Heart left ventricle (tissue), 16 donors: ENCODE measurements around the gene RNF31. TPM values are rescaled to one million over a fixed set of nuclear protein-coding genes. Genes with fewer than 3 reads are reported as not detected.

Source experiments
- ATAC-seq, 4 donors: fragments of 200-7000 bp; cut with Tn5 transposase; one replicate each; pipeline ENCODE4 v1.9.1; 2020 to 2022; ENCODE audit warnings: moderate library complexity in 4 of 4, mild to moderate bottlenecking in 3 of 4, moderate number of reproducible peaks in 1 of 4
- DNase-seq, 5 donors: peaks; one replicate each; pipeline ENCODE4 v3.0.0-alpha.2; 2020
- H3K27ac ChIP-seq, 12 donors: fragments of 200-600 bp; sonication (generic) in 4 of 12; one replicate each; pipeline versions ENCODE4 v1.5.0 to v1.8.0; 2016 to 2022; ENCODE audit warnings: mild to moderate bottlenecking in 2 of 12
- H3K27me3 ChIP-seq, 9 donors: fragments of 200-600 bp; sonication (generic) in 2 of 9; one replicate each; pipeline versions ENCODE4 v1.5.1 to v1.8.0; 2016 to 2022; ENCODE audit warnings: mild to moderate bottlenecking in 3 of 9
- H3K36me3 ChIP-seq, 9 donors: fragments of 200-600 bp; sonication (generic) in 2 of 9; one replicate each; pipeline versions ENCODE4 v1.5.0 to v1.8.0; 2018 to 2022; ENCODE audit warnings: mild to moderate bottlenecking in 2 of 9
- H3K4me1 ChIP-seq, 12 donors: fragments of 200-600 bp; sonication (generic) in 4 of 12; one replicate each; pipeline versions ENCODE4 v1.5.0 to v1.8.0; 2016 to 2022; ENCODE audit warnings: mild to moderate bottlenecking in 3 of 12
- H3K4me3 ChIP-seq, 12 donors: fragments of 200-600 bp; sonication (generic) in 4 of 12; one replicate each; pipeline versions ENCODE4 v1.5.0 to v1.8.0; 2017 to 2022; ENCODE audit warnings: mild to moderate bottlenecking in 9 of 12, moderate library complexity in 4 of 12
- H3K9me3 ChIP-seq, 12 donors: fragments of 200-600 bp; sonication (generic) in 4 of 12; one replicate each; pipeline versions ENCODE4 v1.5.0 to v1.8.0; 2016 to 2022; ENCODE audit warnings: mild to moderate bottlenecking in 1 of 12
- CTCF ChIP-seq, 12 donors: fragments of 200-600 bp; sonication (generic) in 4 of 12; IDR thresholded peaks; one replicate each; pipeline versions ENCODE4 v1.5.0 to v1.8.0; 2018 to 2022; ENCODE audit warnings: antibody characterized with exemption in 12 of 12, mild to moderate bottlenecking in 5 of 12
- POLR2A ChIP-seq, 2 donors: fragments of 450-650 bp; IDR thresholded peaks; one replicate each; pipeline ENCODE4 v1.6.1; 2017; ENCODE audit warnings: antibody characterized with exemption in 2 of 2, mild to moderate bottlenecking in 2 of 2, moderate library complexity in 2 of 2
- WGBS, 4 donors: extraction: QIAGEN DNeasy Blood & Tissue Kit in 2 of 4; methylation state at CpG; one replicate each; pipeline versions ENCODE4 v1.1.5 to v1.1.7; 2013 to 2018; 5-methylcytosine and 5-hydroxymethylcytosine counted together
- intact Hi-C, 10 donors: fragments of 100-400 bp; cut with DNase I; formaldehyde crosslinking; loops; one replicate each; pipeline versions ENCODE4 v1.11.1 to v1.14.2; 2022
- polyA plus RNA-seq, 2 donors: library from polyadenylated mRNA; stranded (reverse); fragments of 200-250 nt; gene quantifications; one replicate each; pipeline ENCODE4 v1.2.3, GENCODE V29; 2013
- total RNA-seq, 9 donors: library from RNA; depleted of rRNA in 2 of 9; stranded (reverse); fragments of >200 nt in 2 of 9; fragmentation: NEBNext Ultra II Directional in 3 of 9; extraction: Animal tissue kit (Norgen Biotek cat#: 25700) in 3 of 9; gene quantifications; one replicate each; pipeline versions ENCODE4 v1.1.0 to v1.2.4, GENCODE V29; 2016 to 2023
- donor health status: ischemic (EF 13 %, LVEDD 7.1; RV severe dilation, severe dysfunction).
- donor health status: healthy with polysubstance abuse.
- donor health status: DM: no; HTN: yes; CAD: no.
- donor health status: DM: no; HTN: no; CAD: no.
- donor health status: ischemic (EF 25% LVEDD 6.9; RV normal size, moderate dysfunction).
- donor health status: ischemic (EF 25% LVEDD 5.7; RV mildly dilated, moderate dysfunction).
- donor health status: healthy.
- donor health status: DM: yes; HTN: yes; CAD: no.
- donor health status: ischemic (EF 35%, LVEDD 5.7; RV mildly dilated, moderate dysfunction).
- donor health status: nonischemic (EF 11% LVEDD 7.7; RV severe dilation, severe dysfunction).
- donor health status: DM: yes; HTN: yes; CAD: no.
- donor health status: PGD.
- donor health status: ischemic (EF 29% LVEDD 5.4; RV normal size, mild dysfunction).
- donor health status: nonischemic (EF 23%, LVEDD 6.1; RV moderate dilation, normal function).

The RNF31 gene
- total and polyA plus RNA-seq, 11 donors: 31.6 to 54.2 (median 36.6) TPM

- peak overlapping the region; percentile 57 to 94 (median 84) for H3K4me3 ChIP-seq
- no peaks in the 10 kb centered on the region for H3K9me3 ChIP-seq
- TF ChIP-seq CTCF (IDR thresholded peaks at IDR 0.05) (no peak), POLR2A (IDR thresholded peaks at IDR 0.05) (no peak)
- peaks cover 0 to 66% (median 53%) of the 10 kb centered on the region in 9 donors for H3K36me3 ChIP-seq
- ATAC-seq: peak in 1 of 4 donors; percentile 0
- 5 to 11% (median 6%) methylated on average over 19 to 29 of the region's 29 CpGs for WGBS, 4 donors
- intact Hi-C loops: loop anchor here in 2 of 10 donors (1.0 to 5.0 kb wide), 2 partner anchors 13 to 36 kb away; partner anchors contain the start of genes DCAF11 (in 1 of the 2), IRF9 (in 1 of the 2) and NRL (in 1 of the 2)
- H3K27me3 ChIP-seq: no peaks in the 10 kb centered on the region
- no peak for DNase-seq
- peak overlapping the region; percentile 39 to 97 (median 94) for H3K27ac ChIP-seq
- H3K4me1 ChIP-seq: peaks cover 6 to 45% (median 22%) of the 10 kb centered on the region in 12 donors
Observed at GRCh38 chr14:24147761-24148428, 597 bp downstream of the RNF31 start.

- DNase-seq: no peak
- H3K4me3 ChIP-seq: no peak overlapping the region
- H3K27ac ChIP-seq: no peak overlapping the region
- no peaks in the 10 kb centered on the region for H3K27me3 ChIP-seq
- 90 to 95% (median 94%) methylated on average over 3 of the region's 3 CpGs for WGBS, 4 donors
- H3K4me1 ChIP-seq: peaks cover 6 to 35% (median 22%) of the 10 kb centered on the region in 12 donors
- peaks cover 0 to 65% (median 56%) of the 10 kb centered on the region in 9 donors for H3K36me3 ChIP-seq
- intact Hi-C loops: loop anchor here in 1 of 10 donors (5.0 kb wide), 1 partner anchor 37 kb away; the partner anchor contains the start of genes DCAF11 and NRL
- TF ChIP-seq POLR2A (IDR thresholded peaks at IDR 0.05) (no peak), CTCF (IDR thresholded peaks at IDR 0.05) (no peak)
- no peak for ATAC-seq
- no peaks in the 10 kb centered on the region for H3K9me3 ChIP-seq
Observed at GRCh38 chr14:24149302-24149969, 2.1 kb downstream of the RNF31 start.

GRCh38 chr14:24150061-24150460 lies 2.8 kb downstream of the RNF31 start:
- no peak overlapping the region for H3K4me3 ChIP-seq
- no peaks in the 10 kb centered on the region for H3K27me3 ChIP-seq
- no peak overlapping the region for H3K27ac ChIP-seq
- H3K4me1 ChIP-seq: peaks cover 6 to 31% (median 22%) of the 10 kb centered on the region in 12 donors
- no peak for TF ChIP-seq CTCF (IDR thresholded peaks at IDR 0.05)
- TF ChIP-seq POLR2A (IDR thresholded peaks at IDR 0.05): no peak
- 86 to 94% (median 90%) methylated on average over 9 of the region's 9 CpGs for WGBS, 4 donors
- H3K9me3 ChIP-seq: no peaks in the 10 kb centered on the region
- peaks cover 0 to 67% (median 62%) of the 10 kb centered on the region in 9 donors for H3K36me3 ChIP-seq
- intact Hi-C loops: loop anchor here in 1 of 10 donors (10.0 kb wide), 1 partner anchor 85 kb away; no protein-coding TSS in a partner anchor
- ATAC-seq: no peak
- peak in 1 of 5 donors; percentile 47 for DNase-seq

- Histone ChIP-seq H3K4me3 (no peak overlapping the region), H3K4me1 (peaks cover 6 to 26% (median 18%) of the 10 kb centered on the region in 12 donors), H3K27ac (no peak overlapping the region), H3K36me3 (peaks cover 3 to 72% (median 66%) of the 10 kb centered on the region in 9 donors), H3K9me3 (no peaks in the 10 kb centered on the region), H3K27me3 (no peaks in the 10 kb centered on the region)
- 91 to 95% (median 93%) methylated on average over 9 of the region's 9 CpGs for WGBS, 4 donors
- ATAC-seq (no peak), DNase-seq (peak in 1 of 5 donors; percentile 46)
- TF ChIP-seq CTCF (IDR thresholded peaks at IDR 0.05) (no peak), POLR2A (IDR thresholded peaks at IDR 0.05) (no peak)
- intact Hi-C loops: loop anchor here in 1 of 10 donors (10.0 kb wide), 1 partner anchor 86 kb away; no protein-coding TSS in a partner anchor
Observed at GRCh38 chr14:24150567-24150966, 3.3 kb downstream of the RNF31 start.
